Vagina (tissue), 2 donors: Measurements from ENCODE around the gene HYAL1. TPM values are rescaled to one million over a fixed set of nuclear protein-coding genes. Genes with fewer than 3 reads are reported as not detected.
"Not testable (repeated sequence)": the region's sequence is repeated elsewhere in the genome, so short reads cannot be mapped to it uniquely, and the experiment has no call there.

Experiments used
- DNase-seq, 2 donors: peaks; one replicate each; pipeline ENCODE4 v3.0.0-alpha.2; 2017; ENCODE audit errors: extremely low spot score in 2 of 2
- H3K27ac ChIP-seq: fragments of 200-600 bp; sonication (generic); one replicate; pipeline ENCODE4 v1.5.1; 2019
- H3K27me3 ChIP-seq: fragments of 200-600 bp; sonication (generic); one replicate; pipeline ENCODE4 v1.5.1; 2019
- H3K36me3 ChIP-seq, 2 donors: fragments of 200-600 bp; sonication (generic); one replicate each; pipeline ENCODE4 v1.5.1; 2017 to 2019
- H3K4me1 ChIP-seq: fragments of 200-600 bp; sonication (generic); one replicate; pipeline ENCODE4 v1.5.1; 2019
- H3K4me3 ChIP-seq, 2 donors: fragments of 200-600 bp; sonication (generic); 1 replicate in 1 of 2; 2 replicates in 1 of 2; pipeline ENCODE4 v1.5.1; 2016 to 2019
- H3K9me3 ChIP-seq: fragments of 200-600 bp; sonication (generic); one replicate; pipeline ENCODE4 v1.5.1; 2019
- CTCF ChIP-seq, 3 experiments: fragments of 450-650 bp in 2 of 3; fragments of 200-600 bp in 1 of 3; sonication (generic) in 1 of 3; IDR thresholded peaks; one replicate each; pipeline ENCODE4 v1.5.1; 2017 to 2019; ENCODE audit warnings: antibody characterized with exemption in 3 of 3, mild to moderate bottlenecking in 2 of 3, moderate library complexity in 2 of 3
- POLR2A ChIP-seq, 2 donors: fragments of 450-650 bp; IDR thresholded peaks; one replicate each; pipeline ENCODE4 v1.6.1; 2017; ENCODE audit warnings: antibody characterized with exemption in 2 of 2, mild to moderate bottlenecking in 2 of 2, moderate library complexity in 2 of 2
- POLR2AphosphoS5 ChIP-seq, 2 donors: sonication (generic); formaldehyde crosslinking; IDR thresholded peaks; one replicate each; pipeline ENCODE4 v1.9.0; 2017; ENCODE audit warnings: antibody characterized with exemption in 2 of 2, mild to moderate bottlenecking in 2 of 2, low read depth in 1 of 2; ENCODE audit not compliant: insufficient read depth in 1 of 2
- intact Hi-C: fragments of 100-400 bp; cut with DNase I; formaldehyde crosslinking; loops from one replicate; pipeline ENCODE4 v1.15.1; 2023
- total RNA-seq: library from RNA; depleted of rRNA; stranded (reverse); fragments of >200 nt; gene quantifications from one replicate; pipeline ENCODE4 v1.2.3, GENCODE V29; 2016

HYAL1 gene
- total RNA-seq, 1 donor from 2014 or later, result 17.7 TPM

GRCh38 chr3:50287262-50287661 lies 16.1 kb downstream of the HYAL1 start:
- Histone ChIP-seq H3K4me1 (peaks cover 17% of the 10 kb centered on the region), H3K27me3 (no peaks in the 10 kb centered on the region), H3K4me3 (no peak overlapping the region), H3K36me3 (peaks cover 0 to 41% of the 10 kb centered on the region in 2 donors), H3K27ac (no peak overlapping the region), H3K9me3 (no peaks in the 10 kb centered on the region)
- DNase-seq, result no peak
- no peak for TF ChIP-seq POLR2A (IDR thresholded peaks at IDR 0.05)
- no peak for TF ChIP-seq POLR2AphosphoS5 (IDR thresholded peaks at IDR 0.05; ENCODE audit: insufficient read depth in 1 of 2, low read depth in 1 of 2)
- no peak for TF ChIP-seq CTCF (IDR thresholded peaks at IDR 0.05)
- intact Hi-C loops, result no loop called here

GRCh38 chr3:50286322-50287227 lies 16.8 kb downstream of the HYAL1 start:
- Histone ChIP-seq H3K4me1 (peaks cover 14% of the 10 kb centered on the region), H3K9me3 (no peaks in the 10 kb centered on the region), H3K27ac (no peak overlapping the region), H3K27me3 (no peaks in the 10 kb centered on the region), H3K36me3 (peaks cover 0 to 41% of the 10 kb centered on the region in 2 donors), H3K4me3 (no peak overlapping the region)
- TF ChIP-seq POLR2AphosphoS5 (IDR thresholded peaks at IDR 0.05; ENCODE audit: insufficient read depth in 1 of 2, low read depth in 1 of 2) (no peak), POLR2A (IDR thresholded peaks at IDR 0.05) (no peak), CTCF (IDR thresholded peaks at IDR 0.05) (no peak)
- intact Hi-C loops, result no loop called here
- DNase-seq, result no peak

- H3K9me3 ChIP-seq, H3K27ac ChIP-seq, H3K4me1 ChIP-seq, DNase-seq, H3K27me3 ChIP-seq, intact Hi-C loops, H3K4me3 ChIP-seq: not testable (repeated sequence)
- H3K36me3 ChIP-seq, result peaks cover 0 to 28% of the 10 kb centered on the region in 2 donors
Observed at GRCh38 chr3:50284121-50284520, 19.3 kb downstream of the HYAL1 start.

- intact Hi-C loops, result loop anchor here (10.0 kb wide), 1 partner anchor 155 kb away; no protein-coding TSS in a partner anchor
- Histone ChIP-seq H3K27ac (no peak overlapping the region), H3K4me1 (peaks cover 4% of the 10 kb centered on the region), H3K36me3 (no peaks in the 10 kb centered on the region), H3K4me3 (no peak overlapping the region), H3K9me3 (no peaks in the 10 kb centered on the region), H3K27me3 (no peaks in the 10 kb centered on the region)
- TF ChIP-seq CTCF (IDR thresholded peaks at IDR 0.05) (no peak), POLR2A (IDR thresholded peaks at IDR 0.05) (no peak), POLR2AphosphoS5 (IDR thresholded peaks at IDR 0.05; ENCODE audit: insufficient read depth in 1 of 2, low read depth in 1 of 2) (no peak)
- no peak for DNase-seq
Observed at GRCh38 chr3:50279255-50280016, 23.9 kb downstream of the HYAL1 start.

- H3K27me3 ChIP-seq, result no peaks in the 10 kb centered on the region
- no peak within 1 kb of the TSS for H3K27ac ChIP-seq
- H3K36me3 ChIP-seq, result no peaks in the 10 kb centered on the region
- TF ChIP-seq POLR2AphosphoS5 (IDR thresholded peaks at IDR 0.05; ENCODE audit: insufficient read depth in 1 of 2, low read depth in 1 of 2) (no peak), POLR2A (IDR thresholded peaks at IDR 0.05) (no peak), CTCF (IDR thresholded peaks at IDR 0.05) (no peak)
- no peak within 1 kb of the TSS for H3K4me3 ChIP-seq
- peaks cover 10% of the 10 kb centered on the region for H3K4me1 ChIP-seq
- no peaks in the 10 kb centered on the region for H3K9me3 ChIP-seq
- DNase-seq, result no peak
- intact Hi-C loops, result loop anchor here (10.0 kb wide), 1 partner anchor 154 kb away; no protein-coding TSS in a partner anchor
Observed at GRCh38 chr3:50278880-50279224, 24.5 kb downstream of the HYAL1 start, which contains the start of gene LSMEM2. Gene LSMEM2, plus strand, starts transcription at chr3:50279087. Its CDS starts 27 bp downstream, at chr3:50279114.
